Measurements from ENCODE around the gene SCAF8. TPM values are rescaled to one million over a fixed set of nuclear protein-coding genes. Genes with fewer than 3 reads are reported as not detected.
"Not testable (repeated sequence)": the region's sequence is repeated elsewhere in the genome, so short reads cannot be mapped to it uniquely, and the experiment has no call there.

The SCAF8 gene
- polyA plus RNA-seq, 1 donor, result 34.7 TPM

- no peaks in the 10 kb centered on the region for H3K27me3 ChIP-seq (ENCODE audit: control insufficient read depth, insufficient read depth, low read length)
- DNase-seq, result no peak
- H3K9me3 ChIP-seq (ENCODE audit: control insufficient read depth, low read depth, low read length), result no peaks in the 10 kb centered on the region
- no peak overlapping the region for H3K27ac ChIP-seq (ENCODE audit: low read length)
- WGBS (ENCODE audit: insufficient coverage, low lambda C conversion rate), result no CpG with 5 or more reads among the region's 2 CpGs
- no peak overlapping the region for H3K4me3 ChIP-seq (ENCODE audit: low read length)
- no peaks in the 10 kb centered on the region for H3K4me1 ChIP-seq (ENCODE audit: control insufficient read depth, insufficient read depth, low read length)
- no peaks in the 10 kb centered on the region for H3K36me3 ChIP-seq (ENCODE audit: control insufficient read depth, insufficient read depth, low read length)
These were observed 26.8 kb upstream of the SCAF8 start for GRCh38 chr6:154706389-154706788.

DNA sequence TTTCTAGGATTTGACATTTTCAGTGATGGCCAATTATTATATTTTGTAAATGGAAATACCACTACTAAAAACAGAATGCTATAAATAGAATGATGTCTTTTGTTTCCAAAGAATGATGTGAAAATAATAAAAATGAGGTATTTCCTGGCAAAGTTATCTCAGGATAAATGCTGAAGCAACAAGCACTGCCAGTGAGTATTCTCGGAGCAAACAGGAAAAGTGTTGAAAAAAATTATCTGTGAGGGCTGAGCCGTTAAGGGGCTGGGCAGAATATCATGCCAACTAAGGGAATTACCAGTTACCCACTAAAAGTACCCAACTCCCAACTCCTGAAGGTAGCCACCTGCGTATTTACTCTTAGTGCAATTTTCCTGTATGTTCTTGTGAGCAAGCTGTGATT, 23.6 kb upstream of the SCAF8 start:
- H3K27me3 ChIP-seq (ENCODE audit: control insufficient read depth, insufficient read depth, low read length), result no peaks in the 10 kb centered on the region
- H3K36me3 ChIP-seq (ENCODE audit: control insufficient read depth, insufficient read depth, low read length), result no peaks in the 10 kb centered on the region
- WGBS (ENCODE audit: insufficient coverage, low lambda C conversion rate), result 60% methylated on average over 3 of the region's 3 CpGs
- no peak for DNase-seq
- no peak overlapping the region for H3K4me3 ChIP-seq (ENCODE audit: low read length)
- H3K9me3 ChIP-seq (ENCODE audit: control insufficient read depth, low read depth, low read length), result no peaks in the 10 kb centered on the region
- no peaks in the 10 kb centered on the region for H3K4me1 ChIP-seq (ENCODE audit: control insufficient read depth, insufficient read depth, low read length)
- H3K27ac ChIP-seq (ENCODE audit: low read length), result no peak overlapping the region

GRCh38 chr6:154710689-154711088, 22.5 kb upstream of the SCAF8 start:
- Histone ChIP-seq H3K9me3 (ENCODE audit: control insufficient read depth, low read depth, low read length) (no peaks in the 10 kb centered on the region), H3K4me3 (ENCODE audit: low read length) (no peak overlapping the region), H3K36me3 (ENCODE audit: control insufficient read depth, insufficient read depth, low read length) (no peaks in the 10 kb centered on the region), H3K27ac (ENCODE audit: low read length) (no peak overlapping the region), H3K4me1 (ENCODE audit: control insufficient read depth, insufficient read depth, low read length) (no peaks in the 10 kb centered on the region), H3K27me3 (ENCODE audit: control insufficient read depth, insufficient read depth, low read length) (no peaks in the 10 kb centered on the region)
- WGBS (ENCODE audit: insufficient coverage, low lambda C conversion rate), result no CpG with 5 or more reads among the region's 2 CpGs
- DNase-seq, result no peak

GRCh38 chr6:154715446-154715845, 17.8 kb upstream of the SCAF8 start:
- DNase-seq, result no peak
- Histone ChIP-seq H3K9me3 (ENCODE audit: control insufficient read depth, low read depth, low read length) (no peaks in the 10 kb centered on the region), H3K27me3 (ENCODE audit: control insufficient read depth, insufficient read depth, low read length) (no peaks in the 10 kb centered on the region), H3K36me3 (ENCODE audit: control insufficient read depth, insufficient read depth, low read length) (no peaks in the 10 kb centered on the region), H3K4me1 (ENCODE audit: control insufficient read depth, insufficient read depth, low read length) (no peaks in the 10 kb centered on the region), H3K27ac (ENCODE audit: low read length) (no peak overlapping the region), H3K4me3 (ENCODE audit: low read length) (no peak overlapping the region)
- 100% methylated on average over 1 of the region's 1 CpG for WGBS (ENCODE audit: insufficient coverage, low lambda C conversion rate)

DNA sequence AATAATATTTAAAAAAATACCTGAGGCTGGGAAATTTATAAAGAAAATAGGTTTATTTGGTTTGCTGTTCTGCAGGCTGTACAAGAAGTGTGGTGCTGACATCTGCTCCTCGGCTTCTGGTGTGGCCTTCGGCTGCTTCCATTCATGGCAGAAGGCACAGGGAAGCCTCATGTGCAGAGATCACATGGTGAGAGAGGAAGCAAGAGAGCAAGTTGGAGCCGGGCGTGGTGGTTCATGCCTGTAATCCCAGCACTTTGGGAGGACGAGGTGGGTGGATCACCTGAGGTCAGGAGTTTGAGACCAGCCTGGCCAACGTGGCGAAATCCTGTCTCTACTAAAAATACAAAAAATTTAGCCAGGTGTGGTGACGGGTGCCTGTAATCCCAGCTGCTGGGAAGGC, 16.9 kb upstream of the SCAF8 start:
- WGBS (ENCODE audit: insufficient coverage, low lambda C conversion rate), result no CpG with 5 or more reads among the region's 8 CpGs
- H3K36me3 ChIP-seq (ENCODE audit: control insufficient read depth, insufficient read depth, low read length); H3K27me3 ChIP-seq (ENCODE audit: control insufficient read depth, insufficient read depth, low read length); H3K4me3 ChIP-seq (ENCODE audit: low read length); DNase-seq; H3K4me1 ChIP-seq (ENCODE audit: control insufficient read depth, insufficient read depth, low read length); H3K9me3 ChIP-seq (ENCODE audit: control insufficient read depth, low read depth, low read length); H3K27ac ChIP-seq (ENCODE audit: low read length): not testable (repeated sequence)

DNA sequence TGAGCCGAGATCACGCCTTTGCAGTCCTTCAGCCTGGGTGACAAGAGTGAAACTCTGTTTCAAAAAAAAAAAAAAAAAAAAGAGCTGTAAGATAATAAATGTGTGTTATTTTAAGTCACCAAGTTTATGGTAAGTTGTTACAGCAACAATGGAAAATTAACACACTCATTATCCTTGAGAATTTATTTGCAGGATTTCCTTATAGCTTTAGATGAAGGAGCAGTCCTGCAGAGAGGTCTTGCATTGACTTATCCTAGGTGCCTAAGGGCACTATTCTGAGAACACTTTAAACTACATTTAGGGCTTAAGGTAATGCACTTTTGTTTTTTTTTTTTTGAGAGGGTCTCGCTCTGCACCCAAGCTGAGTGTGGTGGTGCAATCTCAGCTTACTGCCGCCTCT, 13.8 kb upstream of the SCAF8 start:
- WGBS (ENCODE audit: insufficient coverage, low lambda C conversion rate), result no CpG with 5 or more reads among the region's 4 CpGs
- DNase-seq, result peak in 1 of 2 donors; percentile 12
- Histone ChIP-seq H3K27me3 (ENCODE audit: control insufficient read depth, insufficient read depth, low read length) (no peaks in the 10 kb centered on the region), H3K27ac (ENCODE audit: low read length) (no peak overlapping the region), H3K9me3 (ENCODE audit: control insufficient read depth, low read depth, low read length) (peaks cover 3% of the 10 kb centered on the region), H3K36me3 (ENCODE audit: control insufficient read depth, insufficient read depth, low read length) (no peaks in the 10 kb centered on the region), H3K4me1 (ENCODE audit: control insufficient read depth, insufficient read depth, low read length) (no peaks in the 10 kb centered on the region), H3K4me3 (ENCODE audit: low read length) (no peak overlapping the region)

DNA sequence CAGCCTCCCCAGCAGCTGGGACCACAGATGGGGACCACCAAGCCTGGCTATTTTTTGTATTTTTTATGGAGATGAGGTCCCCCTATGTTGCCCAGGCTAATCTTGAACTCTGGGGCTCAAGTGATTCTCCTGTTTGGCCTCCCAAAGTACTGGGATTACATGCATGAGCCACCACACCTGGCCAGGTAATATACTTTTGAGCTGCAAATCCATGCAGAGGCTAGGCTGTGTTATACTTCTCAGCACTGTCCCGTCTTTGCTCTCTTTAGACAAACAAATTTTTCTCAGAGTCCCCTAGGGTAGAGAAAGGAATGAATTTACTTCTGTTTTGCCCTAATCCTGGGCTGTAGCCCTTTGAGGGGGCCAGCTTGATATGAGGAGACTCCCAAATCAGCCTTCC, 13.4 kb upstream of the SCAF8 start:
- Histone ChIP-seq H3K27me3 (ENCODE audit: control insufficient read depth, insufficient read depth, low read length) (no peaks in the 10 kb centered on the region), H3K9me3 (ENCODE audit: control insufficient read depth, low read depth, low read length) (peaks cover 3% of the 10 kb centered on the region), H3K36me3 (ENCODE audit: control insufficient read depth, insufficient read depth, low read length) (no peaks in the 10 kb centered on the region), H3K4me3 (ENCODE audit: low read length) (no peak overlapping the region), H3K4me1 (ENCODE audit: control insufficient read depth, insufficient read depth, low read length) (no peaks in the 10 kb centered on the region), H3K27ac (ENCODE audit: low read length) (no peak overlapping the region)
- no CpG with 5 or more reads among the region's 1 CpG for WGBS (ENCODE audit: insufficient coverage, low lambda C conversion rate)
- DNase-seq, result no peak

GRCh38 chr6:154721460-154721859, 11.8 kb upstream of the SCAF8 start:
- no peak for DNase-seq
- Histone ChIP-seq H3K4me3 (ENCODE audit: low read length) (no peak overlapping the region), H3K27ac (ENCODE audit: low read length) (no peak overlapping the region), H3K36me3 (ENCODE audit: control insufficient read depth, insufficient read depth, low read length) (no peaks in the 10 kb centered on the region), H3K27me3 (ENCODE audit: control insufficient read depth, insufficient read depth, low read length) (no peaks in the 10 kb centered on the region), H3K9me3 (ENCODE audit: control insufficient read depth, low read depth, low read length) (peaks cover 3% of the 10 kb centered on the region), H3K4me1 (ENCODE audit: control insufficient read depth, insufficient read depth, low read length) (no peaks in the 10 kb centered on the region)
- WGBS (ENCODE audit: insufficient coverage, low lambda C conversion rate), result no CpG with 5 or more reads among the region's 6 CpGs

DNA sequence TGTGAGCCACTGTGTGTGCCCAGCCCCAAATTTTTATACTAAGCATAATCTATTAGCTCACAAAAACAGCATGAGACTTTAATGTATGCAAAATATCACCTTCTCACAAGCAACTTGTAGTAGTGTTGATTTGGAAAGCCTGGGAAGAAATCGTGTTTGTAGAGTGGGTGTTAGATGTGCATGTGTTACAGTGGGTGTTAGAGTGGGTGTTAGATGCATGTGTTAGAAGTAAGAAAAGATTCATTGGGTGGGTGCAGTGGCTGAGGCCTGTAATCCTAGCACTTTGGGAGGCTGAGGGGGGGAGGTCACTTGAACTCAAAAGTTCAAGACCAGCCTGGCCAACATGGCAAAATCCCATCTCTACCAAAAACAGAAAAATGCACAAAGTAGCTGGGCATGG, 6.3 kb upstream of the SCAF8 start:
- H3K4me3 ChIP-seq (ENCODE audit: low read length), result no peak overlapping the region
- H3K27ac ChIP-seq (ENCODE audit: low read length), result no peak overlapping the region
- H3K9me3 ChIP-seq (ENCODE audit: control insufficient read depth, low read depth, low read length), result no peaks in the 10 kb centered on the region
- no CpG with 5 or more reads among the region's 1 CpG for WGBS (ENCODE audit: insufficient coverage, low lambda C conversion rate)
- H3K4me1 ChIP-seq (ENCODE audit: control insufficient read depth, insufficient read depth, low read length), result no peaks in the 10 kb centered on the region
- DNase-seq, result no peak
- no peaks in the 10 kb centered on the region for H3K27me3 ChIP-seq (ENCODE audit: control insufficient read depth, insufficient read depth, low read length)
- no peaks in the 10 kb centered on the region for H3K36me3 ChIP-seq (ENCODE audit: control insufficient read depth, insufficient read depth, low read length)

GRCh38 chr6:154731296-154732218, 1.7 kb upstream of the SCAF8 start:
- H3K27me3 ChIP-seq (ENCODE audit: control insufficient read depth, insufficient read depth, low read length), result no peaks in the 10 kb centered on the region
- H3K9me3 ChIP-seq (ENCODE audit: control insufficient read depth, low read depth, low read length), result no peaks in the 10 kb centered on the region
- no peak for DNase-seq
- no peaks in the 10 kb centered on the region for H3K36me3 ChIP-seq (ENCODE audit: control insufficient read depth, insufficient read depth, low read length)
- H3K4me1 ChIP-seq (ENCODE audit: control insufficient read depth, insufficient read depth, low read length), result peaks cover 14% of the 10 kb centered on the region
- WGBS (ENCODE audit: insufficient coverage, low lambda C conversion rate), result 98% methylated on average over 11 of the region's 24 CpGs
- H3K4me3 ChIP-seq (ENCODE audit: low read length), result no peak overlapping the region
- H3K27ac ChIP-seq (ENCODE audit: low read length), result no peak overlapping the region
